Breast epithelium (tissue), 3 donors: Measurements from ENCODE around the gene EFR3B.

Experiments
- CTCF ChIP-seq, 3 donors: fragments of 450-650 bp; IDR thresholded peaks; one replicate each; pipeline ENCODE4 v1.5.1; 2016 to 2017; ENCODE audit warnings: antibody characterized with exemption in 3 of 3, mild to moderate bottlenecking in 3 of 3, moderate library complexity in 3 of 3
- POLR2AphosphoS5 ChIP-seq, 3 donors: sonication (generic); formaldehyde crosslinking; IDR thresholded peaks; one replicate each; pipeline ENCODE4 v1.6.1; 2017; ENCODE audit warnings: antibody characterized with exemption in 3 of 3

GRCh38 chr2:25127646-25128045 lies 85.8 kb downstream of the EFR3B start:
- TF ChIP-seq CTCF (IDR thresholded peaks at IDR 0.05) (no peak), POLR2AphosphoS5 (IDR thresholded peaks at IDR 0.05) (no peak)
